ENCODE measurements around the gene HOXC9.

HOXC9 gene

DNA sequence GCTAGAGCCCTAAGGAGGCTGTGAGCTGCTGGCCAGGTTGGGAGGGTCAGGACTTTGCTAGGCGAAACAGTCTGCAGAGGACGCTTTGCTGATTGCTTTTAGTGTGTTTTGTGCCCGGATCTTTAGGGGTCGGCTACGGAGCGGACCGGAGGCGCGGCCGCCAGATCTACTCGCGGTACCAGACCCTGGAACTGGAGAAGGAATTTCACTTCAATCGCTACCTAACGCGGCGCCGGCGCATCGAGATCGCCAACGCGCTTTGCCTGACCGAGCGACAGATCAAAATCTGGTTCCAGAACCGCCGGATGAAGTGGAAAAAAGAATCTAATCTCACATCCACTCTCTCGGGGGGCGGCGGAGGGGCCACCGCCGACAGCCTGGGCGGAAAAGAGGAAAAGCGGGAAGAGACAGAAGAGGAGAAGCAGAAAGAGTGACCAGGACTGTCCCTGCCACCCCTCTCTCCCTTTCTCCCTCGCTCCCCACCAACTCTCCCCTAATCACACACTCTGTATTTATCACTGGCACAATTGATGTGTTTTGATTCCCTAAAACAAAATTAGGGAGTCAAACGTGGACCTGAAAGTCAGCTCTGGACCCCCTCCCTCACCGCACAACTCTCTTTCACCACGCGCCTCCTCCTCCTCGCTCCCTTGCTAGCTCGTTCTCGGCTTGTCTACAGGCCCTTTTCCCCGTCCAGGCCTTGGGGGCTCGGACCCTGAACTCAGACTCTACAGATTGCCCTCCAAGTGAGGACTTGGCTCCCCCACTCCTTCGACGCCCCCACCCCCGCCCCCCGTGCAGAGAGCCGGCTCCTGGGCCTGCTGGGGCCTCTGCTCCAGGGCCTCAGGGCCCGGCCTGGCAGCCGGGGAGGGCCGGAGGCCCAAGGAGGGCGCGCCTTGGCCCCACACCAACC lies 29.8 kb downstream of the HOXC9 start:
- no peak for DNase-seq

DNA sequence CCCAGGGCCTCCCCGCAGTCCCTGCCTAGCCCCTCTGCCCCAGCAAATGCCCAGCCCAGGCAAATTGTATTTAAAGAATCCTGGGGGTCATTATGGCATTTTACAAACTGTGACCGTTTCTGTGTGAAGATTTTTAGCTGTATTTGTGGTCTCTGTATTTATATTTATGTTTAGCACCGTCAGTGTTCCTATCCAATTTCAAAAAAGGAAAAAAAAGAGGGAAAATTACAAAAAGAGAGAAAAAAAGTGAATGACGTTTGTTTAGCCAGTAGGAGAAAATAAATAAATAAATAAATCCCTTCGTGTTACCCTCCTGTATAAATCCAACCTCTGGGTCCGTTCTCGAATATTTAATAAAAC lies 30.5 kb downstream of the HOXC9 start:
- DNase-seq = no peak

DNA sequence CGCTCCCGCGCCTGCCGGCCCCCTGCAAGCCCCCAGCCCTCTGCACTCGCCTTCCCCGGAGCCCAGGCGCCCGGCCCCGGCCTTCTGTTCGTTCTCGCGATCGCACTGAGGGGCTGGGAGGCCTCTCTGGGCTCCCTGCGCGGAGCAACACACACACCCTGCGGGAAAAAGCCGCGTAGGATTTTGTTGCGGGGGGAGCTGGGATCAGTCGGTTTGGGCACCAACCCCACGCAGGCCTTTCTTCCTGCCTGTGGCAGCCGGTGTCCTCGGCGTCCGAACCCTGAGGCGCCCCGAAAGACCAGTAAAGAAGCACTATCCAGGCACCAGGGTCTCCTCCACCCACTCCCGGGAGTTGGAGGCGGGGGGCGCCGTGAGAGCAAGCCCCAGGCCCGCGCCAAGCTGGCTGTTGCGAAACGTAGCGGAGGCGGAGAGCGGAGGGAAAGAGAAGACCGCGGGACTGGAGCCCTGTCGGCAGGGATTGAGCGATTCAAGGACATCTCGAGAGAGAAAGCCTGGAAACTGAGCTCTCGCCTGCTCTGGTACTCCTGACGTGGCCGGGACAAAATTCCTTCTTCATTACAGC lies 31.0 kb downstream of the HOXC9 start:
- no peak for DNase-seq

- DNase-seq = no peak
Observed at GRCh38 chr12:54031480-54031879, 31.5 kb downstream of the HOXC9 start.

GRCh38 chr12:54032086-54032619 lies 32.2 kb downstream of the HOXC9 start:
- no peak for DNase-seq

GRCh38 chr12:54032627-54033100 lies 32.7 kb downstream of the HOXC9 start, which contains the start of gene HOXC5:
TSS of gene HOXC5 (plus strand) at chr12:54033050. CDS start at chr12:54033123, 73 bp downstream.
- DNase-seq = peak; percentile 62 to 71

- no peak for DNase-seq
Observed at GRCh38 chr12:54033106-54033979, 33.4 kb downstream of the HOXC9 start.

DNA sequence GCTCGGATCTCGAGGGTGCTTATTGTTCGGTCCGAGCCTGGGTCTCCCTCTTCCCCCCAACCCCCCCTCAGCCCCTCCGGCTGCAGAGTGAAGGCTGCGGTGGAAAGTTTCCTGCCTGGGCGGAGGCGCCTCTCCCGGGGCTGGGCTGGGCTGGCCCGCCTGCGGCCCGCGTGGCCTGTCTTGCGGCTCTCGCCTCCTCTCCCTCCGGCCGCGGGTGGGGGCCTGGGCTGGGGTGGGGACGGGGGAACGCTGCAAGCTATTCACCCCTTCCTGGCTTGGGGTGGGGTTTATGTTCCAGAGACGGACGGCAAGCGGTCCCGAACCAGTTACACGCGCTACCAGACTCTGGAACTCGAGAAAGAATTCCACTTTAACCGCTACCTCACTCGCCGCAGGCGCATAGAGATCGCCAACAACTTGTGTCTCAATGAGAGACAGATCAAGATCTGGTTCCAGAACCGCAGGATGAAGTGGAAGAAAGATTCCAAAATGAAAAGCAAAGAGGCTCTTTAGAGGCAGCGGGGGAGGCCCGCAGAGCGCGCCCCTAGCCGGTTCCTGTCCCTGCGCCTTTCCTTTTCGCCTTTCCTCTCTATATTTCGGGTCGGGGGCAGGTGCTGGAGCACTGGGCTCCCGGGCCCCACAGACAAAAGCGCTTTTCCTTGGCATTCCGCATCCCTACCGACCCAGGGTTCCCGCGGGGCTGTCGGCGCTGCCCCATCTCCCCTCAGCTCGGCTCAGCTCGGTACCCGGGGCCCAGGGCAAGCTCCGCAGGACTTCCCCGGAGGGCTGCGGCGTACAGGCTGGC lies 34.2 kb downstream of the HOXC9 start:
- DNase-seq = no peak

DNA sequence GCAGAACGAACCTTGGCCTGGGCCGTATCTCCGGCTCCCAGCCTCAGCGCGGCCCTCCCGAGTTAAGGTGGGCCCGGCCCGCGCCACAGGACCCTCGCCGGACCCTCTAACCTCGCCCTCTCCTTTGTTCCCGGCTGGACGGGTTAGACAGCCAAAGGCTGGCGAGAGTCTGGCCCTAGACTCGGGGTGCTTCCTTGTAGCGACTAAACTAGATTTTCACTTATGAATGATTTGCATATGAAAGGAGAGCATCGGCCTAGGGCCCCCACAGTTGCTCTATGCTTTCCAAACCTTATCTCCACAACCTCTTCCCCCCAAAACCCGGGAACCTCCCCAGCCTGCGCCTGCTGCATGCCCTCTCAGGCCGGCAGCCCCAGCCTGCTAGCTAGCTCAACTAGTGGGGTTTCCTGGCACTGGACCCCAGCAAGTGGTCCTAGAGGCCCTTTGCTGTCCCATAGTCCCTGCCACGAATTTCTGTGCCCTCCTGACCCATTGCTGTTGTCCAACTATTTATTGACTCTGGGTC lies 34.9 kb downstream of the HOXC9 start:
- no peak for DNase-seq

DNA sequence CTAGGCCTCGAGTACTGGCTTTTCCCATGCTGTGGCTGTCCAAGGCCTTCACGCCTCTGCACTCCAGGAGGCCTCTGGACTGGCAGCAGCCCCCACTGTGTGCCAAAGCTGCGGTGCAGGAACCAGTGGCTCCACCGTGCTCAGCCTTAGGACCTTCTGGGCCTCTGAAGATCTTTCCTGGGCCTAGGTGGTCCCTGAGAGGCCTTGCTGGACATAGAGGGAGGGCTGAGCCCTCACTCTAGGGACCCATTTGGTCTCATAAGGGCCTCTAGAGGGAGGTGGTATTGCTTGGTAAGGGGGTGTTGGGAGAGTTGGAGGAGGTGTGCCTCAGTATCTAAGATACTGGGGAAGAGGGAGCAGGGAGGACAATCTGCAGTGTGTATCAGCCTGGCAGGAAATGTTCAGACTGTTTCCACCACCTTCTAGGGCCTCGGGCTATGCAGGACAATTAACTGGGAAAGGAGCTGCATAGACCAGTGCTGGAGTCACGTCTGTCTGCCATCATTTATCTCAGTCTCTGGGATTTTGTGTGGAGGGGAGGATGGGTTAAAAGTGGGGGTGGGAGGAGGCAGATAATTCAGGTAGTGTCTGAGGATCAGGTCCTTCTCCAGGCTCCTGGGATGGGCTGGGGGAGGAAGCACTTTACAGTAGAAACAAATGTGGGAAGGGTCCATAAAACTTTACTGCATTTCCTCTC lies 35.8 kb downstream of the HOXC9 start:
- DNase-seq = no peak

GRCh38 chr12:54036620-54037359 lies 36.8 kb downstream of the HOXC9 start:
- DNase-seq = no peak

GRCh38 chr12:54037360-54038283 lies 37.7 kb downstream of the HOXC9 start:
- DNase-seq = no peak

- DNase-seq = no peak
Observed at GRCh38 chr12:54038284-54038870, 38.4 kb downstream of the HOXC9 start.

- DNase-seq = no peak
Observed at GRCh38 chr12:54038871-54039414, 39.0 kb downstream of the HOXC9 start.

DNA sequence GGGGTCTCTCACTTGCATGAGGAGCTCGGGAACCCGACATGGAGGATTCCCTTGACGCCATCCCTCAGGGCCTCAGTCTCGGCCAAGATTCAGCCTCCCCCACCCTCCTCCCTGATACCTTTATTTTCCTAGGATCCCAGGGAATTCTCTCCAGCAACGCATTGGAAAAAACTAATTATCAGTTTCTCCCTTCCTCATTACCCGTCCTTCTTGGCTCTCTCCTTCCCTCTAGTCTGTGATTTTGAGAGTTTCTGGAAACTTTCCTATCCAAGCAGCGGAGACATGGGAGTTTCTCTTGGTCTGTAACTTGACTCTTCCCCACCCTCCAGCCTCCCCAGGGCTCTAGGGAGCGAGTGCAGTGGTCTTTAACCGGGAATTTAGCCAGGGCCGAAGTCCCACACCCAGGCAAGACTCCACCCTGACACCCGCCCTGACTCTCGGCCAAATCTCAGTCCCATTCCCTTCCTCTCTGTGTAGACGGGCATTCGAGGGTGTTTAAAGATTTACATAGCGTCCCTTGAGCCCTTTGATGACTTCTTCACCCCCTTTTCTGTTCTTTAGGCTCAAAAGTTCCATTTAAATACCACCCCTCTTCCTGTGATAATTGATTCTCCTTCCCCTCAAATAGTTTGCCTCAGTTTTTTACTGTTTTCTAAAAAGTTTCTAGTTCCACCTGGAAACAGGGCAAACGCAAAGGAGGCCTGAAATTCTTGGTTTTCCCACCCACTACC lies 39.6 kb downstream of the HOXC9 start:
- no peak for DNase-seq

DNA sequence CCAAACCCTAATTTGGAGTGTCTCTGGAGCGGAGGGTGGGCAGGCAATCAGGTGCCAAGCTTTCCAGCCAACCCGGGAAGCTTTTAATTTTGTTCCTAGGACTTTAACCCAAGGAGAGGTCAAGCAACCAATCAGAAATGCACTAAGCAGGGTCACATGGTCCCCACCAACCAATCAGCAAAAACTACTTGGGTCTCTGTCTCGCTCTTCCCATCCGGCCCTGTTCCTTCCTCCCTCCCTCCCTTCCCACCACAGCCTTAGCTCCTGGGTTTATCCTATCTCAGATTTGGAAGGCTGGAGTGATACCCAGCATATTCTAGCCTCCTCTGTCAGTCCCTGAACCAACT lies 40.2 kb downstream of the HOXC9 start:
- DNase-seq = no peak

DNA sequence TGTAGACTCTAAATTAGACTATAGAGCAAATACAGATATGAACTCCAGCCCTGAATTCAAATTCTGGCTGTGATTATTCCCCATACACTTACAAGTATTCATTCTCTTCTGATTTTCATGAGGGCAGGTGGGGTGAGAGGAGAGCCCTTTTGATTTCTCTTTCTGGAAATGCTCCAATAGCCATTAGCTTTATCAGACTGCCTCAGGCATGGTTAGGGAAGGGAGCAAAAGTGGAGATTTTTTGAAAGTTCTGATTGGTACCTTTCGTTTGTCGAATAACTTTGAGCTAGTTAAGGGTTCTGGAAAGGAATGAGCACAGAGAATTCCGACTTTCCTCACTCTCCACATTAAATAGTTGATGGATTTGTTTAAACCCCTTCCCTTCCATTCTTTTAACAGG lies 40.7 kb downstream of the HOXC9 start:
- no peak for DNase-seq

- no peak for DNase-seq
Observed at GRCh38 chr12:54041097-54041690, 41.2 kb downstream of the HOXC9 start.
